Measurements from ENCODE around the gene HOXB4.

GRCh38 chr17:48584223-48584741 lies 6.1 kb upstream of the HOXB4 start:
- TF ChIP-seq JUND (IDR thresholded peaks at IDR 0.05) (no peak), CTCF (IDR thresholded peaks at IDR 0.05 in 2 of 3, conservative IDR thresholded peaks at IDR 0.05 in 1 of 3; ENCODE audit: borderline replicate concordance in 1 of 3, insufficient read depth in 1 of 3, low read depth in 2 of 3, low read length in 2 of 3) (no peak), EZH2phosphoT487 (IDR thresholded peaks at IDR 0.05; ENCODE audit: borderline replicate concordance) (no peak), EZH2 (IDR thresholded peaks at IDR 0.05) (no peak), ZBTB33 (IDR thresholded peaks at IDR 0.05; ENCODE audit: extremely low read depth, insufficient replicate concordance, low read length) (no peak), POLR2A (IDR thresholded peaks at IDR 0.05; ENCODE audit: borderline replicate concordance, extremely low read depth, insufficient read depth, insufficient read length) (no peak), POLR2AphosphoS5 (IDR thresholded peaks at IDR 0.05; ENCODE audit: low read depth, low read length) (no peak), ZNF274 (IDR thresholded peaks at IDR 0.05; ENCODE audit: low read depth, low read length) (no peak), ATF3 (IDR thresholded peaks at IDR 0.05) (no peak)
